Measurements from ENCODE around the gene CARM1. TPM values are rescaled to one million over a fixed set of nuclear protein-coding genes. Genes with fewer than 3 reads are reported as not detected.

CARM1 gene
- total and polyA plus RNA-seq, 2 donors (not counting 3 experiments of a cell fraction or from before 2014, with no cell fraction given) = 65.6 to 70.8 TPM

DNA sequence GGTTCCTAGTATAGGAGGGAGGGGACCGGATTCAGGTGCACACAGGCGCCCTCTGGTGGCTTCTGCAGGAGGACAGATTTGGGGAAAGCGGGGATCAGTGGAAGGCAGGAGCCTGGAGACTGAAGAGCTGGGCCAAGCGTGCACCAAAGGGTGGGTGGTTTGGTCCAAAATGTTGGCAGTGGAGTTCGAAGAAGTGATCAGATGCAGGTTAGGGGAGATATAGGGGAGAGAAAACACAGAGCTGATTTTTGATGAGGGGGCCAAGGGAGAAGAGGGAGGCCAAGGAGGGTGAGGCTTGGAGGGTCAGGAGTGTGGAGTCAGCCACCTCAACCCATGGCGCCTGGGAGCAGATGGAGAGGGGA lies 6.8 kb upstream of the CARM1 start:
- peak overlapping the region; percentile 22 for H3K4me2 ChIP-seq (ENCODE audit: insufficient read depth, low read length)
- peak overlapping the region; percentile 99 for H2AFZ ChIP-seq (ENCODE audit: low read depth, low read length)
- intact Hi-C loops (cut with micrococcal nuclease) = loop anchor here (1.0 kb wide), 2 partner anchors 95 to 147 kb away; no protein-coding TSS in a partner anchor
- H3K4me3 ChIP-seq (replicated peaks in 1 of 3; ENCODE audit: insufficient read depth in 1 of 3, low read depth in 1 of 3, low read length in 3 of 3) = no peak overlapping the region
- BruUV-seq (replicated peaks) = no TSS peak
- no peaks in the 10 kb centered on the region for H3K9me1 ChIP-seq (replicated peaks; ENCODE audit: control insufficient read depth, extremely low read depth, insufficient read depth, low read length)
- H3K9me3 ChIP-seq (replicated peaks; ENCODE audit: control insufficient read depth, insufficient read depth, low read length) = no peaks in the 10 kb centered on the region
- DNase-seq (ENCODE audit: low read depth, low spot score) = peak; percentile 64
- H3K4me1 ChIP-seq (ENCODE audit: control insufficient read depth, extremely low read depth, insufficient read depth, low read length) = peaks cover 2% of the 10 kb centered on the region
- dilution Hi-C loops (cut with MboI; ENCODE audit: extremely low pct_ligation_motif_present, low sequenced_read_pairs) = no loop called here
- H4K20me1 ChIP-seq (replicated peaks; ENCODE audit: control insufficient read depth, extremely low read depth, insufficient read depth, low read length) = no peaks in the 10 kb centered on the region
- FAIRE-seq = peak; percentile 74
- H3K27me3 ChIP-seq (ENCODE audit: control insufficient read depth in 2 of 2, insufficient read depth in 2 of 2, low read length in 2 of 2) = no peaks in the 10 kb centered on the region
- peak overlapping the region; percentile 8 for H3K9ac ChIP-seq (replicated peaks; ENCODE audit: extremely low read depth, insufficient read depth, low read length)
- ChIA-PET POLR2A (interaction anchor here (1.1 kb wide), 1 partner anchor 147 kb away, joined by 4 read pairs; the partner anchor contains the start of gene DNM2), CTCF (interaction anchor here (0.6 to 4.4 kb wide), 45 partner anchors 8 to 385 kb away, joined by 3 to 100 read pairs (median 5); partner anchors contain the start of genes C19orf38, DNM2, QTRT1 and TMED1)
- no peaks in the 10 kb centered on the region for H3K79me2 ChIP-seq (ENCODE audit: control insufficient read depth, insufficient read depth, low read length)
- H3K36me3 ChIP-seq (ENCODE audit: control insufficient read depth in 2 of 2, extremely low read depth in 1 of 2, insufficient read depth in 2 of 2, low read length in 2 of 2) = no peaks in the 10 kb centered on the region
- H3K27ac ChIP-seq (ENCODE audit: insufficient read depth, low read depth, low read length) = no peak overlapping the region
- TF ChIP-seq CTCF (IDR thresholded peaks at IDR 0.05; ENCODE audit: extremely low read depth in 1 of 2, insufficient read depth in 1 of 2, low read depth in 1 of 2, low read length in 2 of 2) = peak; percentile 93 to 98
- no peak for TF ChIP-seq POLR2AphosphoS5 (IDR thresholded peaks at IDR 0.05; ENCODE audit: insufficient read depth, low read depth, low read length)

DNA sequence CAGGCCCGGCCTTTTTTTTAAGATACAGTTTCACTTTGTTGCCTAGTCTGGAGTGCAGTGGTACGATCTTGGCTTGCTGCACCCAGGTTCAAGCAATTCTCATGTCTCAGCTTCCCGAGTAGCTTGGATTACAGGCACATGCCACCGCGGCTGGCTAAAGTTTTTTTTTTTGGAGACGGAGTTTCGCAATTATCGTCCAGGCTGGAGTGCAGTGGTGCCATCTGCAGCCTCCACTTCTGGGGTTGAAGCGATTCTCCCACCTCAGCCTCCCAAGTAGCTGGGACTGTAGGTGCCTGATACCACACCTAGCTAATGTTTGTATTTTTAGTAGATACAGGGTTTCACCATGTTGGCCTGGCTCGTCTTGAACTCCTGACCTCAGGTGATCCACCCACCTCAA lies 4.9 kb upstream of the CARM1 start:
- DNase-seq (ENCODE audit: low read depth, low spot score) = no peak
- intact Hi-C loops (cut with micrococcal nuclease) = no loop called here
- dilution Hi-C loops (cut with MboI; ENCODE audit: extremely low pct_ligation_motif_present, low sequenced_read_pairs) = no loop called here

More for the DNA sequence above, 4.9 kb upstream of the CARM1 start:
- TF ChIP-seq CTCF (IDR thresholded peaks at IDR 0.05; ENCODE audit: extremely low read depth in 1 of 2, insufficient read depth in 1 of 2, low read depth in 1 of 2, low read length in 2 of 2) (no peak), GATA2 (IDR thresholded peaks at IDR 0.05; ENCODE audit: insufficient read depth, insufficient read length, low read depth, low read length) (no peak), JUN (IDR thresholded peaks at IDR 0.05; ENCODE audit: borderline replicate concordance, insufficient read depth, insufficient read length, low read depth) (no peak), POLR2AphosphoS5 (IDR thresholded peaks at IDR 0.05; ENCODE audit: insufficient read depth, low read depth, low read length) (no peak), FOS (IDR thresholded peaks at IDR 0.05; ENCODE audit: borderline replicate concordance, insufficient read depth, low read length) (no peak), MYC (IDR thresholded peaks at IDR 0.05; ENCODE audit: low read depth, low read length) (no peak), POLR2A (IDR thresholded peaks at IDR 0.05; ENCODE audit: low read depth, low read length) (no peak), EZH2 (IDR thresholded peaks at IDR 0.05; ENCODE audit: borderline replicate concordance, low read depth, low read length, severe bottlenecking) (no peak)
- TF ChIP-seq, protein P1, sequence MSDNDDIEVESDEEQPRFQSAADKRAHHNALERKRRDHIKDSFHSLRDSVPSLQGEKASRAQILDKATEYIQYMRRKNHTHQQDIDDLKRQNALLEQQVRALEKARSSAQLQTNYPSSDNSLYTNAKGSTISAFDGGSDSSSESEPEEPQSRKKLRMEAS (IDR thresholded peaks at IDR 0.05; ENCODE audit: insufficient read depth, insufficient read length) = no peak
- Histone ChIP-seq H3K4me3 (replicated peaks in 1 of 3; ENCODE audit: insufficient read depth in 1 of 3, low read depth in 1 of 3, low read length in 3 of 3) (no peak overlapping the region), H3K4me2 (ENCODE audit: insufficient read depth, low read length) (no peak overlapping the region), H3K36me3 (ENCODE audit: control insufficient read depth in 2 of 2, extremely low read depth in 1 of 2, insufficient read depth in 2 of 2, low read length in 2 of 2) (no peaks in the 10 kb centered on the region), H3K27me3 (ENCODE audit: control insufficient read depth in 2 of 2, insufficient read depth in 2 of 2, low read length in 2 of 2) (no peaks in the 10 kb centered on the region), H4K20me1 (replicated peaks; ENCODE audit: control insufficient read depth, extremely low read depth, insufficient read depth, low read length) (no peaks in the 10 kb centered on the region), H2AFZ (ENCODE audit: low read depth, low read length) (no peak overlapping the region), H3K9me1 (replicated peaks; ENCODE audit: control insufficient read depth, extremely low read depth, insufficient read depth, low read length) (no peaks in the 10 kb centered on the region), H3K79me2 (ENCODE audit: control insufficient read depth, insufficient read depth, low read length) (no peaks in the 10 kb centered on the region), H3K27ac (ENCODE audit: insufficient read depth, low read depth, low read length) (no peak overlapping the region), H3K9me3 (replicated peaks; ENCODE audit: control insufficient read depth, insufficient read depth, low read length) (no peaks in the 10 kb centered on the region), H3K9ac (replicated peaks; ENCODE audit: extremely low read depth, insufficient read depth, low read length) (no peak overlapping the region), H3K4me1 (ENCODE audit: control insufficient read depth, extremely low read depth, insufficient read depth, low read length) (peaks cover 5% of the 10 kb centered on the region)
- CTCF ChIA-PET = interaction anchor here (2.9 to 4.4 kb wide), 4 partner anchors 9 to 148 kb away, joined by 17 to 100 read pairs (median 48); partner anchors contain the start of genes DNM2 and TMED1
- POLR2A ChIA-PET = interaction anchor here (0.7 kb wide), 1 partner anchor 149 kb away, joined by 3 read pairs; the partner anchor contains the start of gene DNM2
- no TSS peak for BruUV-seq (replicated peaks)
- FAIRE-seq = no peak
